ENCODE results near the gene TRPC4. TPM values are rescaled to one million over a fixed set of nuclear protein-coding genes. Genes with fewer than 3 reads are reported as not detected.
A peak's percentile ranks its signal among the peaks of the same experiment; 100 is the strongest.

The TRPC4 gene
- total RNA-seq, 1 experiment from 2014 or later: 0.22 TPM

DNA sequence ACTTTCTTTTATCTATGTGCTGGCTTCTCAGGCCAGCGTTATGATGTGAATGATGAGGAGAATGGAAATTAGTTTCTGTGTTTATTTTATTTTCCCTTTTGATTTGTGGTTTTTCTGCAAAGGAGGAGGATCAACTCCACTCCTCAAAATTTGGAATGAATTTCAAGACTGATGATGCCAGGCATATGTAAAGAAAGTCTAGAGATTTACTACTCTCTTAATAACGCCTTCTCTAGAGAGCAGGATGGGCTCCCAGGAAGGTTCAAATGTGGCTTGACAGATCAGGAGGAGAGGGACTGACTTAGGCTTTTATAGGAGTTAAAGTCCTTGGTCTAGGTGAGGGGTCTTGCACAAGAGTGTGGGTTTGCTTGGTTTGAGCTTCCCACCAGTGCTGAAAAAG is 255.9 kb downstream of the TRPC4 start:
- POLR2A ChIA-PET (ENCODE audit: unreplicated experiment): no interaction called here
- no peak overlapping the region for H2AFZ ChIP-seq (ENCODE audit: low read length)

DNA sequence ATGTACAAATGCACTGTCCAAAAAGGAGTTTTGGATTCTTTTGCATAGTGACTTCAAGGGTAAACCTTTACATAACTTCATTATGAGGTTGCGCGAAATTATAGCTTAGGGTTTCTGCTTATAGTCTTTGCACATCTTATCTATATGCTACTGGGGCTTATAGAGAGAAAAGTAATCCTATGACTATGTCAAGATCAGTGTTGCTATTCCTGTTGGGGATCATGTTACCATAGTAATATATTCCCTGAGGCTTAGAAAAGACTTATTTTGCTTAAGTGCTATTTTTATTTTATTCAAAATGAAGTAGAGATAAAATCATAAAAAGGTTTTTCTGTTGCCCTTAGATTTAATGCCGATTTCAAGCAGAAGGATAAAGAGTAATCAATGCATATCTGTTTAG is 256.3 kb downstream of the TRPC4 start:
- no peaks in the 10 kb centered on the region for H3K9me2 ChIP-seq (replicated peaks; ENCODE audit: low read length)
- no peaks in the 10 kb centered on the region for H3K36me3 ChIP-seq (ENCODE audit: low read depth, low read length)
- CTCF ChIA-PET: no interaction called here
- H3K4me3 ChIP-seq (ENCODE audit: low read length): no peak overlapping the region
- H3K4me2 ChIP-seq (ENCODE audit: low read length): no peak overlapping the region
- H2AFZ ChIP-seq (ENCODE audit: low read length): no peak overlapping the region
- peaks cover 4% of the 10 kb centered on the region; the same call in 1 of the 2 replicates for H3K4me1 ChIP-seq (ENCODE audit: insufficient read depth, low read length)
- ATAC-seq: no peak
- no peaks in the 10 kb centered on the region for H4K20me1 ChIP-seq (ENCODE audit: low read length)
- POLR2A ChIA-PET (ENCODE audit: unreplicated experiment): no interaction called here
- no peak overlapping the region for H3K9ac ChIP-seq (ENCODE audit: low read length)
- intact Hi-C loops (cut with micrococcal nuclease): no loop called here
- BruUV-seq (replicated peaks): no TSS peak
- no peaks in the 10 kb centered on the region for H3K9me3 ChIP-seq (ENCODE audit: low read length)
- no peak for TF ChIP-seq EZH2phosphoT487 (IDR thresholded peaks at IDR 0.05; ENCODE audit: borderline replicate concordance, low read length)
- TF ChIP-seq EZH2 (IDR thresholded peaks at IDR 0.05; ENCODE audit: low read length, unreplicated experiment): no peak
- TF ChIP-seq, protein P1, sequence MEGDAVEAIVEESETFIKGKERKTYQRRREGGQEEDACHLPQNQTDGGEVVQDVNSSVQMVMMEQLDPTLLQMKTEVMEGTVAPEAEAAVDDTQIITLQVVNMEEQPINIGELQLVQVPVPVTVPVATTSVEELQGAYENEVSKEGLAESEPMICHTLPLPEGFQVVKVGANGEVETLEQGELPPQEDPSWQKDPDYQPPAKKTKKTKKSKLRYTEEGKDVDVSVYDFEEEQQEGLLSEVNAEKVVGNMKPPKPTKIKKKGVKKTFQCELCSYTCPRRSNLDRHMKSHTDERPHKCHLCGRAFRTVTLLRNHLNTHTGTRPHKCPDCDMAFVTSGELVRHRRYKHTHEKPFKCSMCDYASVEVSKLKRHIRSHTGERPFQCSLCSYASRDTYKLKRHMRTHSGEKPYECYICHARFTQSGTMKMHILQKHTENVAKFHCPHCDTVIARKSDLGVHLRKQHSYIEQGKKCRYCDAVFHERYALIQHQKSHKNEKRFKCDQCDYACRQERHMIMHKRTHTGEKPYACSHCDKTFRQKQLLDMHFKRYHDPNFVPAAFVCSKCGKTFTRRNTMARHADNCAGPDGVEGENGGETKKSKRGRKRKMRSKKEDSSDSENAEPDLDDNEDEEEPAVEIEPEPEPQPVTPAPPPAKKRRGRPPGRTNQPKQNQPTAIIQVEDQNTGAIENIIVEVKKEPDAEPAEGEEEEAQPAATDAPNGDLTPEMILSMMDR (conservative IDR thresholded peaks at IDR 0.05; ENCODE audit: low read depth, low read length): no peak
- H3K79me2 ChIP-seq (ENCODE audit: low read length): no peaks in the 10 kb centered on the region
- no peak for DNase-seq
- H3K27ac ChIP-seq (ENCODE audit: low read length): no peak overlapping the region
- H3F3A ChIP-seq (ENCODE audit: low read length, unreplicated experiment): no peaks in the 10 kb centered on the region
- peaks cover 28% of the 10 kb centered on the region; the same call in 1 of the 2 replicates for H3K27me3 ChIP-seq (ENCODE audit: low read length)

More for the DNA sequence above, 255.9 kb downstream of the TRPC4 start:
- BruUV-seq (replicated peaks): no TSS peak
- Histone ChIP-seq H3K4me1 (ENCODE audit: insufficient read depth, low read length) (peaks cover 4% of the 10 kb centered on the region; the same call in 1 of the 2 replicates), H3K27me3 (ENCODE audit: low read length) (peaks cover 28% of the 10 kb centered on the region; the same call in 1 of the 2 replicates), H3K9ac (ENCODE audit: low read length) (no peak overlapping the region), H3K9me2 (replicated peaks; ENCODE audit: low read length) (no peaks in the 10 kb centered on the region), H3K36me3 (ENCODE audit: low read depth, low read length) (no peaks in the 10 kb centered on the region), H3K4me3 (ENCODE audit: low read length) (no peak overlapping the region), H3K79me2 (ENCODE audit: low read length) (no peaks in the 10 kb centered on the region), H3F3A (ENCODE audit: low read length, unreplicated experiment) (no peaks in the 10 kb centered on the region), H3K27ac (ENCODE audit: low read length) (no peak overlapping the region), H4K20me1 (ENCODE audit: low read length) (no peaks in the 10 kb centered on the region), H3K9me3 (ENCODE audit: low read length) (no peaks in the 10 kb centered on the region), H3K4me2 (ENCODE audit: low read length) (no peak overlapping the region)
- TF ChIP-seq EZH2phosphoT487 (IDR thresholded peaks at IDR 0.05; ENCODE audit: borderline replicate concordance, low read length): no peak
- TF ChIP-seq, protein P1 (conservative IDR thresholded peaks at IDR 0.05; ENCODE audit: low read depth, low read length): no peak
- no peak for TF ChIP-seq EZH2 (IDR thresholded peaks at IDR 0.05; ENCODE audit: low read length, unreplicated experiment)
- ATAC-seq: no peak
- intact Hi-C loops (cut with micrococcal nuclease): no loop called here
- CTCF ChIA-PET: no interaction called here
- no peak for DNase-seq

DNA sequence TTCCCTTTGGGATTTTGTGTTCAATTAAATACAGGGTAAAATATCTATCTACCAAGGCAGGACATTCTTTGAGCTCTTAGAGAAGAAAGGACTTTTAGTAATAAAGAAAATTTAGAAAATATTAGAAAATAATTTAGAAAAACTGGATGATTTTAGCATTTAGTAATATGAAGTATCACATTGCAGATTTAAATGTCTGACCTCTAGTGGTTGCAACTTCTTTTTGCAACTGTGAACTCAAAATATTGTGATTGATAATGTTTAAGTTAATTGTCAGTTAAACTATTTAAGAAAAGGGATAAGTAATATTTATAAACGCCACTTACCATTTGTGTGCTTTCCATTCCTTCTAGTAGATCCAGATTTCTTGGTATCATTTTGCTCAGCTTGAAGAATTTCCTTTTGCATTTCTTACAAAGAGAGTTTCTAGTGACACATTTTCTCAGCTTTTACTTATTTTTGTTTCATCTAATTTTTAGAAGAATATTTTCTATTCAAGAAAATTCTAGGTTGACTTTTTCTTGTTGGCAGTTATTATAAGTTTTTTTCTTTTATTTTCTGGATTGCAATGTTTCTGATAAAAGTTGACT is 260.7 kb downstream of the TRPC4 start:
- DNase-seq: peak; percentile 10
- no peaks in the 10 kb centered on the region for H3F3A ChIP-seq (ENCODE audit: low read length, unreplicated experiment)
- no peak overlapping the region for H3K4me2 ChIP-seq (ENCODE audit: low read length)
- intact Hi-C loops (cut with micrococcal nuclease): no loop called here
- H3K9me3 ChIP-seq (ENCODE audit: low read length): no peaks in the 10 kb centered on the region
- no peaks in the 10 kb centered on the region for H3K9me2 ChIP-seq (replicated peaks; ENCODE audit: low read length)
- no peak for ATAC-seq
- no peak overlapping the region for H3K9ac ChIP-seq (ENCODE audit: low read length)
- H3K79me2 ChIP-seq (ENCODE audit: low read length): no peaks in the 10 kb centered on the region
- no peak overlapping the region for H3K4me3 ChIP-seq (ENCODE audit: low read length)
- no peak overlapping the region for H2AFZ ChIP-seq (ENCODE audit: low read length)
- H3K36me3 ChIP-seq (ENCODE audit: low read depth, low read length): no peaks in the 10 kb centered on the region
- no TSS peak for BruUV-seq (replicated peaks)
- no peaks in the 10 kb centered on the region for H4K20me1 ChIP-seq (ENCODE audit: low read length)
- peaks cover 43% of the 10 kb centered on the region; the same call in 1 of the 2 replicates for H3K27me3 ChIP-seq (ENCODE audit: low read length)
- CTCF ChIA-PET: no interaction called here
- H3K27ac ChIP-seq (ENCODE audit: low read length): no peak overlapping the region
- POLR2A ChIA-PET (ENCODE audit: unreplicated experiment): interaction anchor here (0.6 kb wide), 1 partner anchor 77 kb away, joined by 3 read pairs; no protein-coding TSS in a partner anchor
- H3K4me1 ChIP-seq (ENCODE audit: insufficient read depth, low read length): no peaks in the 10 kb centered on the region
- TF ChIP-seq EZH2phosphoT487 (IDR thresholded peaks at IDR 0.05; ENCODE audit: borderline replicate concordance, low read length): no peak
- TF ChIP-seq, protein P1 (conservative IDR thresholded peaks at IDR 0.05; ENCODE audit: low read depth, low read length): peak; percentile 49
- no peak for TF ChIP-seq EZH2 (IDR thresholded peaks at IDR 0.05; ENCODE audit: low read length, unreplicated experiment)
